Chondrocyte (in vitro differentiated cells): ENCODE results near the gene GRAP2. TPM values are rescaled to one million over a fixed set of nuclear protein-coding genes. Genes with fewer than 3 reads are reported as not detected.

Experiments
- DNase-seq: peaks from one replicate; pipeline ENCODE4 v3.0.0; 2021; ENCODE audit warnings: mixed read lengths, low spot score
- H3K27ac Mint-ChIP-seq: one replicate; pipeline ENCODE4 v1.8.0; 2021; ENCODE audit warnings: mild to moderate bottlenecking, moderate library complexity, mixed read lengths; ENCODE audit not compliant: unreplicated experiment
- H3K27me3 Mint-ChIP-seq: 2 replicates; pipeline ENCODE4 v1.8.0; 2021; ENCODE audit warnings: low read depth, mixed read lengths
- H3K36me3 Mint-ChIP-seq: 2 replicates; pipeline ENCODE4 v1.8.0; 2021; ENCODE audit warnings: low read depth, mixed read lengths
- H3K4me1 Mint-ChIP-seq: 2 replicates; pipeline ENCODE4 v1.8.0; 2021; ENCODE audit warnings: low read depth, mild to moderate bottlenecking, mixed read lengths
- H3K4me3 Mint-ChIP-seq: one replicate; pipeline ENCODE4 v1.8.0; 2021; ENCODE audit warnings: mild to moderate bottlenecking, moderate library complexity, mixed read lengths; ENCODE audit not compliant: unreplicated experiment
- H3K9me3 Mint-ChIP-seq: 2 replicates; pipeline ENCODE4 v1.8.0; 2021; ENCODE audit warnings: low read depth, mixed read lengths
- CTCF ChIP-seq: fragments of 200-600 bp; sonication (generic); IDR thresholded peaks from 2 replicates; pipeline ENCODE4 v1.5.0; 2021; ENCODE audit warnings: antibody characterized with exemption, mild to moderate bottlenecking, moderate library complexity
- total RNA-seq: library from RNA; stranded (reverse); gene quantifications from 3 replicates; pipeline ENCODE4 v1.2.1, GENCODE V29; 2021

Gene GRAP2
- total RNA-seq, 1 donor from 2014 or later, result not detected

GRCh38 chr22:40022536-40023240 lies 121.8 kb downstream of the GRAP2 start:
- peak; percentile 59 for DNase-seq
- no peak for TF ChIP-seq CTCF
- no peaks in the 10 kb centered on the region for H3K27me3 Mint-ChIP-seq
- H3K9me3 Mint-ChIP-seq, result no peaks in the 10 kb centered on the region
- H3K4me1 Mint-ChIP-seq, result no peaks in the 10 kb centered on the region
- H3K36me3 Mint-ChIP-seq, result no peaks in the 10 kb centered on the region
- no peak overlapping the region for H3K27ac Mint-ChIP-seq
- no peak overlapping the region for H3K4me3 Mint-ChIP-seq

Other genes starting within 250 kb of the GRAP2 start
- not detected in 3 replicates for gene ENTHD1, start 7.3 kb upstream of the GRAP2 start, total RNA-seq
- gene TMA7B, start 59.3 kb downstream of the GRAP2 start, total RNA-seq, result not detected in 3 replicates
- 0.22 TPM in 1 of 3 replicates, not detected in the others for gene FAM83F, start 93.9 kb downstream of the GRAP2 start, total RNA-seq